Activated B cell treated with CpG ODN at 0.5 μM for 24 hours (primary cell): ENCODE data around the gene MARCHF11. TPM values are rescaled to one million over a fixed set of nuclear protein-coding genes. Genes with fewer than 3 reads are reported as not detected.

Source experiments
- ATAC-seq: fragments of 200-7000 bp; cut with Tn5 transposase; one replicate; pipeline ENCODE4 v1.10.0; 2021; ENCODE audit warnings: low read depth, mild to moderate bottlenecking, moderate library complexity
- CTCF ChIA-PET: fragments of 350-600 bp; sonication (Branson Sonifier 250); formaldehyde crosslinking; loops from one replicate; lab custom pipeline; 2021; ENCODE audit warnings: antibody characterized with exemption; lab: Charles Lee
- POLR2A ChIA-PET: fragments of 350-600 bp; sonication (Branson Sonifier 250); formaldehyde crosslinking; loops from one replicate; lab custom pipeline; 2021; ENCODE audit warnings: antibody characterized with exemption; lab: Charles Lee
- DNase-seq: peaks from one replicate; pipeline ENCODE4 v3.0.0; 2022
- H3K27ac Mint-ChIP-seq: one replicate; pipeline ENCODE4 v1.8.0; 2020; ENCODE audit warnings: mixed read lengths
- H3K27me3 Mint-ChIP-seq: one replicate; pipeline ENCODE4 v1.8.0; 2021; ENCODE audit warnings: mixed read lengths
- H3K36me3 Mint-ChIP-seq: one replicate; pipeline ENCODE4 v1.8.0; 2021; ENCODE audit warnings: low read depth, mixed read lengths
- H3K4me1 Mint-ChIP-seq: one replicate; pipeline ENCODE4 v1.8.0; 2021; ENCODE audit warnings: mixed read lengths
- H3K4me3 Mint-ChIP-seq: one replicate; pipeline ENCODE4 v1.8.0; 2020; ENCODE audit warnings: mild to moderate bottlenecking, mixed read lengths
- H3K9me3 Mint-ChIP-seq: one replicate; pipeline ENCODE4 v1.8.0; 2020; ENCODE audit warnings: mixed read lengths
- intact Hi-C: fragments of 100-400 bp; cut with micrococcal nuclease; formaldehyde crosslinking; loops from one replicate; pipeline ENCODE4 v1.15.1; 2024
- total RNA-seq: library from RNA; stranded (reverse); gene quantifications from 2 replicates; pipeline ENCODE4 v1.2.3, GENCODE V29; 2022
- TF ChIP-seq, protein P1 (sequence below): fragments of 200-600 bp; IDR thresholded peaks from one replicate; pipeline ENCODE4 v1.8.0; 2022; ENCODE audit warnings: antibody characterized with exemption, mild to moderate bottlenecking

MARCHF11 gene
- total RNA-seq, 1 donor from 2014 or later, result not detected

DNA sequence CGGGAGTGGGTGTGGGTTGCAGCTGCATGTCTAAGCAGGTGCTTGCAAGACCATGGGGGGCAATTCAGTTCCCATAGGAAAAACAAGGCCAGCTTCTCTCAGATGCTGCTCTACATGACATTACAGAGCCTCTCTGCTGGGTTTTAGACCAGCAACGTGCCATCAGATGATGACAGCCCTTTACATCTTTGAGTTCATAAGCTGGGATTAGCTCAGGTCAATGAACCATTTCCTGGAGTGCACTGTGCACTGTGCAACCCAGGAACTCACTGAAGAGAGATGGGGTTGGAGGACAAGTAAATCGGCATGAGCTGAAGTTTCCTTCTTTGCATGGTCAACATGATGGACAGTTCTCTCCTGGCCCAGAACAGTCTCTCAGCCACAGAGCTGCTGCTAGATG, 160.6 kb downstream of the MARCHF11 start:
- ChIA-PET CTCF (no interaction called here), POLR2A (no interaction called here)
- intact Hi-C loops, result no loop called here
- H3K9me3 Mint-ChIP-seq, result peaks cover 5% of the 10 kb centered on the region
- no peaks in the 10 kb centered on the region for H3K27me3 Mint-ChIP-seq
- no peak overlapping the region for H3K4me3 Mint-ChIP-seq
- no peak overlapping the region for H3K27ac Mint-ChIP-seq
- ATAC-seq (no peak), DNase-seq (no peak)
- no peaks in the 10 kb centered on the region for H3K4me1 Mint-ChIP-seq
- H3K36me3 Mint-ChIP-seq, result no peaks in the 10 kb centered on the region
- TF ChIP-seq, protein P1, sequence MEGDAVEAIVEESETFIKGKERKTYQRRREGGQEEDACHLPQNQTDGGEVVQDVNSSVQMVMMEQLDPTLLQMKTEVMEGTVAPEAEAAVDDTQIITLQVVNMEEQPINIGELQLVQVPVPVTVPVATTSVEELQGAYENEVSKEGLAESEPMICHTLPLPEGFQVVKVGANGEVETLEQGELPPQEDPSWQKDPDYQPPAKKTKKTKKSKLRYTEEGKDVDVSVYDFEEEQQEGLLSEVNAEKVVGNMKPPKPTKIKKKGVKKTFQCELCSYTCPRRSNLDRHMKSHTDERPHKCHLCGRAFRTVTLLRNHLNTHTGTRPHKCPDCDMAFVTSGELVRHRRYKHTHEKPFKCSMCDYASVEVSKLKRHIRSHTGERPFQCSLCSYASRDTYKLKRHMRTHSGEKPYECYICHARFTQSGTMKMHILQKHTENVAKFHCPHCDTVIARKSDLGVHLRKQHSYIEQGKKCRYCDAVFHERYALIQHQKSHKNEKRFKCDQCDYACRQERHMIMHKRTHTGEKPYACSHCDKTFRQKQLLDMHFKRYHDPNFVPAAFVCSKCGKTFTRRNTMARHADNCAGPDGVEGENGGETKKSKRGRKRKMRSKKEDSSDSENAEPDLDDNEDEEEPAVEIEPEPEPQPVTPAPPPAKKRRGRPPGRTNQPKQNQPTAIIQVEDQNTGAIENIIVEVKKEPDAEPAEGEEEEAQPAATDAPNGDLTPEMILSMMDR, result no peak

DNA sequence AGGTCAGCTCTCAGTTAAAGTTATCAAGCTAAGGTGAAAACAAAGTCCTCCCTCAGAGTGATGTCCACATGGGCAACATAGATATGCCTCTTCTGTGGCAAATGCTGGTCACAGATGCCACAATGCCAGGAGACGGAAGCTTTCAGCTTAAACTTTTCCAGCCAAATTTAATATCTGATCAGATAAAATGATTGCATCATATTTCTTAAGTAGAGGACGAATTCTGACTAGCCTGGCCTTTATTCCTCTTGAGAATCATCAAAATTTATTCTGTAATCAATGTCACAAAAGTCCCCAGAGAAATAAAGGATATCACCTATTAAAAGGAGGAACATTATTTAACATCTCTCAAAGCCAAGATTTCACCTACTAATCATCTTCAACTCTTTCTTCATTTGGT, 161.9 kb downstream of the MARCHF11 start:
- Mint-ChIP-seq H3K36me3 (no peaks in the 10 kb centered on the region), H3K27me3 (no peaks in the 10 kb centered on the region), H3K9me3 (peaks cover 5% of the 10 kb centered on the region), H3K4me1 (no peaks in the 10 kb centered on the region), H3K4me3 (no peak overlapping the region), H3K27ac (no peak overlapping the region)
- ChIA-PET POLR2A (no interaction called here), CTCF (no interaction called here)
- DNase-seq (no peak), ATAC-seq (no peak)
- intact Hi-C loops, result no loop called here
- TF ChIP-seq, protein P1, result no peak
